Mucosa of rectum (tissue), 2 donors: Measurements from ENCODE around the gene EFNA2.
"Not testable (repeated sequence)": the region's sequence is repeated elsewhere in the genome, so short reads cannot be mapped to it uniquely, and the experiment has no call there.

Experiments
- H3K27ac ChIP-seq, 2 donors: one replicate each; pipeline ENCODE4 v1.7.0; 2013; ENCODE audit warnings: inconsistent platforms in 2 of 2, low read depth in 2 of 2, low read length in 2 of 2
- H3K27me3 ChIP-seq, 2 donors: one replicate each; pipeline ENCODE4 v1.7.0; 2013; ENCODE audit warnings: low read length in 2 of 2; ENCODE audit not compliant: control insufficient read depth in 2 of 2, insufficient read depth in 2 of 2
- H3K36me3 ChIP-seq, 2 donors: one replicate each; pipeline ENCODE4 v1.7.0; 2013; ENCODE audit warnings: low read length in 2 of 2; ENCODE audit not compliant: control insufficient read depth in 2 of 2, insufficient read depth in 2 of 2
- H3K4me1 ChIP-seq, 2 donors: one replicate each; pipeline ENCODE4 v1.7.0; 2013; ENCODE audit warnings: low read length in 2 of 2, mild to moderate bottlenecking in 1 of 2; ENCODE audit not compliant: control insufficient read depth in 2 of 2, insufficient read depth in 2 of 2
- H3K4me3 ChIP-seq, 2 donors: one replicate each; pipeline ENCODE4 v1.7.0; 2013; ENCODE audit warnings: low read length in 2 of 2
- H3K9ac ChIP-seq, 2 donors: one replicate each; pipeline ENCODE4 v1.7.0; 2013; ENCODE audit warnings: low read length in 2 of 2, low read depth in 1 of 2, mild to moderate bottlenecking in 1 of 2
- H3K9me3 ChIP-seq, 2 donors: one replicate each; pipeline ENCODE4 v1.7.0; 2013; ENCODE audit warnings: low read length in 2 of 2; ENCODE audit not compliant: control insufficient read depth in 2 of 2
- donor health status: healthy.
- donor health status: Normal muscosa, but diverticular disease.

Gene EFNA2

GRCh38 chr19:1311543-1312091 lies 25.9 kb downstream of the EFNA2 start:
- H3K9ac ChIP-seq, result no peak overlapping the region

GRCh38 chr19:1312767-1313694 lies 27.4 kb downstream of the EFNA2 start:
- Histone ChIP-seq H3K4me3 (no peak overlapping the region), H3K9ac (no peak overlapping the region), H3K27me3 (peaks cover 15 to 21% of the 10 kb centered on the region in 2 donors), H3K9me3 (no peaks in the 10 kb centered on the region), H3K4me1 (peaks cover 8 to 10% of the 10 kb centered on the region in 2 donors), H3K36me3 (no peaks in the 10 kb centered on the region), H3K27ac (no peak overlapping the region)

More at GRCh38 chr19:1311543-1312091, 25.9 kb downstream of the EFNA2 start:
- H3K9me3 ChIP-seq, result no peaks in the 10 kb centered on the region
- H3K4me3 ChIP-seq, result no peak overlapping the region
- no peaks in the 10 kb centered on the region for H3K36me3 ChIP-seq
- peaks cover 8 to 10% of the 10 kb centered on the region in 2 donors for H3K4me1 ChIP-seq
- H3K27ac ChIP-seq, result no peak overlapping the region
- H3K27me3 ChIP-seq, result peaks cover 9 to 11% of the 10 kb centered on the region in 2 donors

GRCh38 chr19:1313695-1314613 lies 28.3 kb downstream of the EFNA2 start:
- no peaks in the 10 kb centered on the region for H3K9me3 ChIP-seq
- H3K9ac ChIP-seq, result no peak overlapping the region
- H3K36me3 ChIP-seq, result no peaks in the 10 kb centered on the region
- H3K4me1 ChIP-seq, result peaks cover 10 to 11% of the 10 kb centered on the region in 2 donors
- no peak overlapping the region for H3K4me3 ChIP-seq
- H3K27me3 ChIP-seq, result peaks cover 21% of the 10 kb centered on the region in 2 donors
- no peak overlapping the region for H3K27ac ChIP-seq

GRCh38 chr19:1315470-1316166 lies 29.9 kb downstream of the EFNA2 start:
- Histone ChIP-seq H3K36me3 (no peaks in the 10 kb centered on the region), H3K9ac (no peak overlapping the region), H3K27me3 (peaks cover 21 to 26% of the 10 kb centered on the region in 2 donors), H3K27ac (no peak overlapping the region), H3K4me3 (peak overlapping the region in 1 of 2 donors; percentile 2), H3K4me1 (peaks cover 10 to 11% of the 10 kb centered on the region in 2 donors), H3K9me3 (no peaks in the 10 kb centered on the region)

- H3K9me3 ChIP-seq, result no peaks in the 10 kb centered on the region
- H3K4me3 ChIP-seq, result no peak overlapping the region
- H3K4me1 ChIP-seq, result peaks cover 10 to 11% of the 10 kb centered on the region in 2 donors
- H3K9ac ChIP-seq, result no peak overlapping the region
- H3K27ac ChIP-seq, result no peak overlapping the region
- H3K27me3 ChIP-seq, result peaks cover 21 to 26% of the 10 kb centered on the region in 2 donors
- no peaks in the 10 kb centered on the region for H3K36me3 ChIP-seq
These were observed 30.8 kb downstream of the EFNA2 start for GRCh38 chr19:1316466-1316865.

- Histone ChIP-seq H3K4me3 (no peak overlapping the region), H3K27ac (no peak overlapping the region), H3K9me3 (no peaks in the 10 kb centered on the region), H3K4me1 (peaks cover 10 to 11% of the 10 kb centered on the region in 2 donors), H3K9ac (no peak overlapping the region), H3K27me3 (peaks cover 21 to 26% of the 10 kb centered on the region in 2 donors), H3K36me3 (no peaks in the 10 kb centered on the region)
These were observed 31.8 kb downstream of the EFNA2 start for GRCh38 chr19:1317274-1318003.

- peaks cover 4 to 6% of the 10 kb centered on the region in 2 donors for H3K4me1 ChIP-seq
- H3K9ac ChIP-seq, result no peak overlapping the region
- peaks cover 21 to 28% of the 10 kb centered on the region in 2 donors for H3K27me3 ChIP-seq
- no peaks in the 10 kb centered on the region for H3K9me3 ChIP-seq
- no peak overlapping the region for H3K27ac ChIP-seq
- H3K4me3 ChIP-seq, result no peak overlapping the region
- H3K36me3 ChIP-seq, result no peaks in the 10 kb centered on the region
These were observed 33.2 kb downstream of the EFNA2 start for GRCh38 chr19:1318678-1319471.

GRCh38 chr19:1320282-1320650 lies 34.6 kb downstream of the EFNA2 start:
- H3K9me3 ChIP-seq, H3K36me3 ChIP-seq, H3K9ac ChIP-seq, H3K4me1 ChIP-seq, H3K27ac ChIP-seq, H3K4me3 ChIP-seq: not testable (repeated sequence)
- peaks cover 31 to 37% of the 10 kb centered on the region in 2 donors for H3K27me3 ChIP-seq
